Measurements from ENCODE around the gene ZNF428.

DNA sequence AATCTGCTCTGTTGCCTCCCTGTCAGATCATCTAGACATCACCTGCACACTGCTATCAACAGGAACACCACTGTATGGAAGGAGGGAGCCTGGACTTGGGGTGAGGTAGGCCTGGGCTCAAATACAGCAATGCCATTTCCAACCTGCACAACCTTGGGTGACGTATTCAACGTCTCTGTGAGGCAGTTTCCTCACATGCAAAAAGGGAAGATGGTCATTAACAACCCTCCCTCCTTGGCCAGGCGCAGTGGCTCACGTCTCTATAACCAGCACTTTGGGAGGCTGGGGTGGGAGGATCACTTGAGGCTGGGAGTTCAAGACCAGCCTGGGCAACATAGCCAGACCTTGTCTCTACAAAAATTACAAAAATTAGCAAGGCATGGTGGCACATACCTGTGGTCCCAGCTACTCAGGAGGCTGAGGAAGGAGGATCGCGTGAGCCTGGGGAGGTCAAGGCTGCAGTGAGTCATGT is 57.2 kb downstream of the ZNF428 start:
- TF ChIP-seq SPI1 (IDR thresholded peaks at IDR 0.05; ENCODE audit: borderline replicate concordance, low read depth): no peak
- TF ChIP-seq, protein P1, sequence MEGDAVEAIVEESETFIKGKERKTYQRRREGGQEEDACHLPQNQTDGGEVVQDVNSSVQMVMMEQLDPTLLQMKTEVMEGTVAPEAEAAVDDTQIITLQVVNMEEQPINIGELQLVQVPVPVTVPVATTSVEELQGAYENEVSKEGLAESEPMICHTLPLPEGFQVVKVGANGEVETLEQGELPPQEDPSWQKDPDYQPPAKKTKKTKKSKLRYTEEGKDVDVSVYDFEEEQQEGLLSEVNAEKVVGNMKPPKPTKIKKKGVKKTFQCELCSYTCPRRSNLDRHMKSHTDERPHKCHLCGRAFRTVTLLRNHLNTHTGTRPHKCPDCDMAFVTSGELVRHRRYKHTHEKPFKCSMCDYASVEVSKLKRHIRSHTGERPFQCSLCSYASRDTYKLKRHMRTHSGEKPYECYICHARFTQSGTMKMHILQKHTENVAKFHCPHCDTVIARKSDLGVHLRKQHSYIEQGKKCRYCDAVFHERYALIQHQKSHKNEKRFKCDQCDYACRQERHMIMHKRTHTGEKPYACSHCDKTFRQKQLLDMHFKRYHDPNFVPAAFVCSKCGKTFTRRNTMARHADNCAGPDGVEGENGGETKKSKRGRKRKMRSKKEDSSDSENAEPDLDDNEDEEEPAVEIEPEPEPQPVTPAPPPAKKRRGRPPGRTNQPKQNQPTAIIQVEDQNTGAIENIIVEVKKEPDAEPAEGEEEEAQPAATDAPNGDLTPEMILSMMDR (IDR thresholded peaks at IDR 0.05; ENCODE audit: insufficient read depth, low read length): no peak
- no peak for TF ChIP-seq POLR2AphosphoS5 (IDR thresholded peaks at IDR 0.05; ENCODE audit: low read depth)
- no peak for TF ChIP-seq GABPA (IDR thresholded peaks at IDR 0.05; ENCODE audit: low read depth)
